ENCODE results near the gene MARCHF4.
"Not testable (repeated sequence)": the region's sequence is repeated elsewhere in the genome, so short reads cannot be mapped to it uniquely, and the experiment has no call there.

Gene MARCHF4

GRCh38 chr2:216392018-216392562 lies 19.8 kb upstream of the MARCHF4 start:
- no peak for DNase-seq

DNA sequence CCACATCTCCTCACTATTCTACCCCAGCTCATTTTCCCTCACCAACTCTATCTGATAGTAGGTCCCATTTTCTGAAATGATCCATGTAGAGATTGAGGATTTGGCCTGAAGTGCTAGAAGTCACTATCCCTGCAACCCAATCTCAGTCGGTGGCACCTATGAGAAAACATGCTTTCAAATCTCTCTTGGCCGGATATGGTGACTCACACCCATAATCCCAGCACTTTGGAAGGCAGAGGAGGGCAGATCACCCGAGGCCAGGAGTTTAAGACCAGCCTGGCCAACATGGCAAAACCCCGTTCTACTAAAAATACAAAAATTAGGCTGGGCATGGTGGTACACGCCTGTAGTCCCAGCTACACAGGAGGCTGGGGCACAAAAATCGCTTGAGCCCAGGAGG lies 19.1 kb upstream of the MARCHF4 start:
- peak; percentile 32 for DNase-seq

DNA sequence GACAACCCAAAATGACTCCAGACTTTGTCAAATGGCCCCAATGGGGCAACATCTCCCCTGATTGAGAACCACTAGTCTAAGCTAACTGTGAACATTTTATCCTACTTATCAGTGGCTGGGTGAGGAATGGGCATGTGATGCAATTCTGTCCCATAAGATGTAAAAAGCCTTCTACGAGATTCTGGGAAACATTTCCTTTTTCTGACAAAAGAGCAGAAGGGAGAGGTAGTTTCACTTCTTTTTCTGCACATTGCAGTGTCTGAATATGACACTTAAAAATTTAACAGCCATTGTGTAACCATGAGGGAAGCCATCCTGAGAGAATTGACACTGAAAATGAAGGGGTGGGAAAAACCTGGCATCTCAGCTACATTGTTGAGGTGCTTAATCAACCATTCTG lies 17.3 kb upstream of the MARCHF4 start:
- peak; percentile 19 for DNase-seq

GRCh38 chr2:216388046-216388884 lies 16.0 kb upstream of the MARCHF4 start:
- no peak for DNase-seq

- DNase-seq = no peak
These were observed 15.0 kb upstream of the MARCHF4 start for GRCh38 chr2:216387262-216387661.

DNA sequence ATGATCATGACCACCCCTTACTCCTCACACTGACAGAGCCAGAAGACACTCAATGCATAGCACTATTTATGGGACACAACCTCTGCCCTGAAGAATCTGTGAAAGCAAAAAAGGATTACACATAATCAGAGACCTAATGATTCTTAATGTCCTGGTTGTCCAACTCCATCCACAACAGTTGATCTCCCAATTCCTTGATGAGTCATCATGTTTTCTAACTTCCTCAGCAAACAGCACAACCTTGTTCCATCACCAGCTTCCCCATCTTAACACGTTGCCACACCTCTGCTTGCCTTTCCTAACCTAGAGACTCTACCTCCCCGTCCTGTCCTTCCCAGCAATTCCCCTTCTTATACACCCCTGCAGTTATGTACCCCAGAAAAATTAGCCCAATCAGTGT lies 13.2 kb upstream of the MARCHF4 start:
- DNase-seq = no peak

DNA sequence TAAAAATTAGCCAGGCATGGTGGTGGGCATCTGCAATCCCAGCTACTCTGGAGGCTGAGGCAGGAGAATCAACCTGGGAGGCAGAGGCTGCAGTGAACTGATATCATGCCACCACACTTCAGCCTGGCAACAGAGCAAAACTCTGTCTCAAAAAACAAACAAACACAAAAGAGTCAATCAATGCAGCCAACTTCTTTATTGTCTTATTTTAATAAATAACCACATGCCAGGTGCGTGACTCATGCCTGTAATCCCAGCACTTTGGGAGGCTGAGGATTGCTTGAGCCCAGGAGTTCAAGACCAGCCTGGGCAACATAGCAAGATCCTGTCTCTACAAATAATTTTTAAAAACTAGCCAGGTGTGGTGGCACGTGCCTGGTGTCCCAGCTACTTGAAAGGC lies 12.1 kb upstream of the MARCHF4 start:
- not testable (repeated sequence) for DNase-seq

DNA sequence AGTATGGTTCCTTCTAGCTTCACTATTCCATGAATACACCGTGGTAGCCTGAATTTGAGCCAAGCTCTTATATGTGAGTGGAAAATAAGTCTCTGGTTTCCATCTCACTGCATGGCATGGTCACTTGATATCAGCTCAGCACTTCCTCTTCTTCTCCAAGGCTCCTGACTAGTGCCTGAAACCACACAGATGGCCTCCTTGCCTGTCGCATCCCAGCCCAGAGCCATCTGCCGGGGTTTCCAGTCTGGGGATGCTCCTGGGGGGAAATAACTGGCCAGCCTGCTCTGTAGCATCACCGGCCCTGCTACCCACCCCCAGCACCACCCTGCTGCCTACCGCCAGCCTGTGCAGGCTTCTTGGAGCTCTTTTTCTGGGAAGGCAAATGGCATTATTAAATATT lies 7.7 kb upstream of the MARCHF4 start:
- DNase-seq = no peak

DNA sequence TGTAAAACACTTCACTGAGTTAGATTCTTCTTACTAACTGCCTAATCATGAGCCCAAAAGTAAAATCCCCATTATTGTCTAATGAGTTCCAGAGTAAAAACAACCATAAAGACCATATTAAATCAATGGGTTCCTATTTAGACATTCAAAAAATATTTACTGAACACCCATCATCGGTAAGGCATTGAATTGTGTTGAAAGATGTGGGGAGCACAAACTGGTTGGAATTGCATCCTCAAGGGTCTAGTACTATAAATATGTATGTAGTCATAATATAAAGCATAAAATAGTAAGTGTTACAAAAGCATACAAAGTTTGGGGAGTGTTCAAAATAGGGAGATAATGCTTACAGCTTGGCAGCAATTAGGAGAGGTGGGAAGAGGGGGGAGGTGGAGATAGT lies 3.0 kb upstream of the MARCHF4 start:
- no peak for DNase-seq

DNA sequence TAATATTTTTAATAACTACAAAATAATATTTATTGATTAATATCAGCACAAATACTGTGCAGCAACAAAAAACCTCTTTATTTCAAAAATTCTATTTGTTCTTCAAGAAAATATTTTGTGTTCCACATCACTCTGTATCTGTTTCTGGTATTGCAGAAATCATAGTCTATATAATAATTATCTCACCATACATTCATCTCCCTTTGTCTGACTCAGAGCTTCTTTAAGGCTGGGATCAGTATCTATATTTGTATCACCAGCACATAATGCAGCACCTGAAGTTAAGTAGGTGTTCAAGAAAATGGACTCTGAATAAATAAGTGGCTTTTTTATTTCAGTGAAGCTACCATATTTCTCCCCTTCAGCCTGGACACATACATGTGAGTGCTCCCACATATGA lies 1.6 kb upstream of the MARCHF4 start:
- peak; percentile 58 for DNase-seq

DNA sequence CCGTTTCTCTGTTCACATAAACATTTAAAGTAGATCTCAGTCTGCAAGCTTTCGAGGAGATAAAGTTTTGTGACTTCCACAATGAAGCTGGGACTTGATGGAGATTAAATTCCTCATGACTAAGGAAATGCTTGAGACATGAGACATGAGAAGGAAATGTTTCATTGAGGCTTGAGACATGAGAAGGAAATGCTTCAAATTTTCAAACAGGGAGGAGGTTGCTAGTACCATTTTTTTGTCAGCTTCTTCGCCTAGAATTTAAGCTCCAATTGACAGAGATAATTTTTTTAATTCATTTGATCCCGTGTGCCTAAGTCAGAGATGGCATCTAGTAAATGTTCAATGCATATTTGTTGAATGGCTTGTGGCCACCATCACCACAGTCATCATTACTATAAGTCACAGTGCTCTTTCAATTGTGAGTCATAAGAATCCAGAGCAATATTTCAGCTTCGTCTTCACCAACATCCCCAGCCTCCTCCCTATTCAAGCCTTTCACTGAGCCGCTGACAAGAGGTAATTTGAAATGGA lies 543 bp upstream of the MARCHF4 start:
- peak; percentile 97 for DNase-seq

DNA sequence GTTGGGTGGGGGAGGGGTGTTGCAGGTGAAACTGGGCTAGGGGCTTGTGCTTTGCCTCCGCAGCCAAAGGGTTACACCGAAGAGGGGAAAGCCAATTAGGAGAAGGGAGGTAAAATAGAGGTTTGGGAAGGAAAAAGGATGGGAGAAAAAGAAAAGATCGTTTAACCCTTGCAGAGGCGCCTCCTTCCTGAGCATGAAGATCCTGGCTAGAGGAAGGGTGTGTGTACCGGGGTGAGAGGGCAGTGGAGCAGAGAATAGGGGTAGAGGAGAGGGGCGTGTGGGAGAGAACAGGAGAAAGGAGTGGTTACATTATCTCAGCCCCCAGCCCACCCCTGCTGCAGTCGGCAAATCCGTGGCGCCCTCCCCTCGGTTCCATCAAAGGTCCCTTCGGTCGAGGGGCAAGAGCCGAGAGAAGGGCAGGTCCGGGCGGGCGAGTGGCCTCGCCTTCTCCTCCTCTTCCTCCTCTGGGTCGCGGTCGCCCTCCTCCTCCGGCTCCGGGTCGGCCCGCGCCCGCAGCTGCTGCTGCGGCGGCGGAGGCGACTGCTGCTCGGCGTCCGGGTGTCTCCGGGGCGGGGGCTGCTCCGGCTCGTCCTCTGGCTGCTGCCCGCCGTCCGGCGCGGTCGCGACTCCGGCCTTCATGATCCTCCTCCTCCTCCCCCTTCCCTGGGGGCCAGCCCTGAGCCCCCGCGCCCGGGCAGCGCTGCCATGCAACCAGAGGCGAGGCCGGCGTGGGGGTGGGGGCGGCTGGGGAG lies 1.1 kb downstream of the MARCHF4 start:
- DNase-seq = no peak

GRCh38 chr2:216369821-216370220 lies 2.5 kb downstream of the MARCHF4 start:
- no peak for DNase-seq

DNA sequence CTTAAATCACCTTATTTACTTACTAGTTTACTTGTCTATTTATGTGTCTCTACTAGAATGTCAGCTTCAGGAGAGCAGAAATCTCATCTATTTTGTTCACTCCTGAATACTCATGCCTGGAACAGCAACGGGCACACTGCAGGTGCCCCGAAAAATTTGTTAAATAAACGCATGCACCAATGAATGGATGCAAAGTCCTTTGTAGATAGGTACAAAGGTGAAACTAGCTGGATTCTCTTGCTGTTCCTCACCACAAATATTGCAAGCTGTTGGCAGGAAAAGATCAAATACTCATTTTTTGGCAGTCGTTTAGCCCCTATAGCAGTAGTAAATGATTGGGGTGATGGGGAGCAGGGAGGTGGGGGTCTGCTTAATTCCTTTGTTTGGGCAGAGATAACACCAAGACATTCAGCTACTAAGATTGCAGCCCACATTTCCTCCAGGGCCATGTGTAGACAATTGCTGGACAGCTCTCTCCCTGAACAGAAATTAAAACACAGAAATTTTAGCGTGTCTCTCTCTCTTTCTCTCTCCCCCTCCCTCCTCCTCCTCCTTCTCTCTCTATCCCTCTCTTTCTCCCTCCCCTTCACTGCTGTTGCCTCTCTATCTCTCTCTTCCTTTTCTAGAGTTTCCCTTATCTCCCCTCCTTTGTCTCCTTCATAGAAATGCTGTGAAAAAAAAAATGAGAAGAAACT lies 5.4 kb downstream of the MARCHF4 start:
- DNase-seq = no peak

GRCh38 chr2:216365518-216365917 lies 6.8 kb downstream of the MARCHF4 start:
- no peak for DNase-seq

- DNase-seq = no peak
These were observed 9.1 kb downstream of the MARCHF4 start for GRCh38 chr2:216363221-216363620.

- peak; percentile 89 for DNase-seq
These were observed 9.6 kb downstream of the MARCHF4 start for GRCh38 chr2:216362730-216363129.

GRCh38 chr2:216355711-216356110 lies 16.6 kb downstream of the MARCHF4 start:
- DNase-seq = no peak

DNA sequence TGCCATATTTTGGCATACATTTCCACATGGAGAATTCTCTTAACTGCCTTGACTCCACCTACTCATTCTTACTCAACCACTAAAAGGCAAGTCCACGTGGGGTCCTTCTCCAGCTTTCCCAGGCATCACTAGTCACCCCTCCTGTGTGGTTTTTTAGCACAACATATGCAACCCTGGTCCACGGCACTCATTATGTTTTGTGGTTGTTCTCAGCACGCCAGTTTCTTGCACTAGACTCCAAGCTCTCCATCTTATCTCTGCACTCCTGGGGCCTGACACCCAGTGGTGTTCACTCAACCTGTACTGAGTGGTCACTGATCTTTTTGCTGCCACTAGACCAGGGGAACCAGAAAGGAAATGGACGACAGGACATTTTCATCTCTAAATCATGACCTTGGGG lies 18.0 kb downstream of the MARCHF4 start:
- no peak for DNase-seq

DNA sequence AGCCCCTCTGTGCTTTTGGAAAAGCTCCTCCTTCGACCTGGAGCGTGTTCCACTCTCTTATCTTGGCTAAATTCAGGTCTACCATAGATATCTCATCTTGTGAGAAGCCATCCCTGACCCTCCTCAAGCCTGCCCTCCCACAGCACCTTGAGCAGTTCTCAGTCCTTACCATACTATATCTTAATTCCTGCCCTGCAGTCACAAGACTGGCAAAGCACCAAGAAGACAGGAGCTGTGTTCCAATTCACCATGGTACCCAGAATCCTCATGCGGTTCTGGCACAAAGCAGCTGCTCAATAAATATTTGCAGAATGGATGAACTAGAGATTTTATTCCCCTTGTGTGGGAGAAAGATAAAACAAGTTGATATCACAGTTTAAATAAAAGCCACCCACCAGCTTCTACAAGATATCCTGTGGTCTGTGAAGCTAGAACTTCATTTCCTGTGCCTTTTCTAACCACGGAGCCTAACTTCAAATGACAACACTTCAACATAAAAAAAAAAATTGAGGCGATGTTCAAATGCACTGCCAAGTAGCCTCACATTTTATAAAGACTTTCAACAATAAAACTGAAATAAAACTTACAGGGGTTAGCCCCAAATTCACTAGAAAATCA lies 19.5 kb downstream of the MARCHF4 start:
- no peak for DNase-seq

DNA sequence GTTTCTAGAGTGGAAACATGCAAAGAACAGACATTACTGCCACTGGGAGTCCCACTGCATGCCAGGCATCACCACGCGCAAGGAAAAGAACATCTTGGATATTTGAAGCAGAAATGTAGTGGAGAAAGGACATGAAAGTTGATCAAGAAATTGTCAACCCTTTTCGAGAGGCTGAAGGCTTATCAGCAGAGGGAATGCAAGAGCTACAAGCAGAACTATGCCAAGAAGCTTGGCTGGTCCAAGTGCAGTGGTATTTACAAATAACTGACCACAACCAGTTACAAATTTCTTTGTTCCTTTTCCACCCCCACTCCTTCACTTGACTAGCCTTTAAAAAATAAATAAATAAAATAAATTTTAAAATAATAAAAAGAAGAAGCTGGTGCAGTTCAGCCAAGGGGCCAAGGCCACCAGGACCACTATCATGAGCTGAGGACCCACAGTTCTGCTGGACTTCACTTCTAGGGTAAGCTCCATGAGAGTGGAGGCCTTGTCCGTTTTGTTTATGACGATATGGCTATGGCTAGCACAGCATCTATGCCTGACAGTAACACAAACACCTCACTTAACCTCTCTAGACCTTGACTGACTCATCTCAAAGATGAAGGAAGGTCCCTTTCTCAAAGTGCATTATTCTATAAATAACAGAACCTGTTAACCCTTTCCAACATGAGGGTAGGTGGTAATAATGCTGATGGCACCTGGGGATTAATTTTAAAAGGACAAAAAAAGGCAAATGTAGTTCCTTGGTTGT lies 20.9 kb downstream of the MARCHF4 start:
- DNase-seq = no peak
